ENCODE data around the gene GORASP2.

GORASP2 gene

DNA sequence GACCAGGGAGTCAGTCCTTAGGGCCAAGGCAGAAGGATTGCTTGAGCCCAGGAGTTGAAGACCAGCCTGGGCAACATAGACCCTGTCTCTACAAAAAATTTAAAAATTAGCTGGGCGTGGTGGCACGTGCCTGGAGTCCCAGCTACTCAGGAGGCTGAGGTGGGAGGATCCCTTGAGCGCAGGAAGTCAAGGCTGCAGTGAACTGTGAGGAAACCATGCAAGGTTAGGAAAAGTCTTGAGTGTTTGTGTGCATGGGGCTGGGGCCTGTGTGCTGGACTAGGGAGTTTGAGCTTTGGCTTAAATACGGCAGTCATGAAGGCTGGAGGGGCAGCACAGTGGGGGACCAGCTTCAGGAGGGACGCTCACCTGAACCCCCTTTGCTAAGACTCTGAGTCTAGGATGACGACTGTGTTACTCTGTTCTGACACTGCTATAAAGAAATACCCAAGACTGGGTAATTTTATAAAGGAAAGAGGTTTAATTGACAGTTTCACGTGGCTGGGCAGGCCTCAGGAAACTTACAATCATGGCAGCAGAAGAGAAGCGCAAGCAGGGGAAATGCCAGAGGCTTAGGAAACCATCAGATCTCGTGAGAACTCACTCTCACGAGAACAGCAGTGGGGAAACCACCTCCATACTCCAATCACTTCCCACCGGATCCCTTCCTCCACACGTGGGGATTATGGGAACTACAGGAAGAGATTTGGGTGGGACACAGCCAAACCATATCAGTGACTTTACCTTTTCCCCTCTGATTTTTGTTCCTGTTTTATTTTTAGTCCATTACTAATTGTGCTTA is 39.4 kb downstream of the GORASP2 start:
- H3K4me3 ChIP-seq (ENCODE audit: low read depth, low read length), result no peak overlapping the region
- in situ Hi-C loops (cut with HindIII; ENCODE audit: low sequenced_read_pairs), result loop anchor here (5.0 to 25.0 kb wide), 2 partner anchors 189 to 444 kb away; no protein-coding TSS in a partner anchor
- no peak for TF ChIP-seq CTCF (IDR thresholded peaks at IDR 0.05; ENCODE audit: low read depth, low read length, missing control alignments)
- no peak for DNase-seq (ENCODE audit: low read depth)

- DNase-seq (ENCODE audit: low read depth), result no peak
- no peak for TF ChIP-seq CTCF (IDR thresholded peaks at IDR 0.05; ENCODE audit: low read depth, low read length, missing control alignments)
- H3K4me3 ChIP-seq (ENCODE audit: low read depth, low read length), result no peak overlapping the region
- in situ Hi-C loops (cut with HindIII; ENCODE audit: low sequenced_read_pairs), result loop anchor here (5.0 to 25.0 kb wide), 2 partner anchors 188 to 443 kb away; no protein-coding TSS in a partner anchor
These were observed 40.0 kb downstream of the GORASP2 start for GRCh38 chr2:170969030-170969429.

GRCh38 chr2:170969872-170970496 is 40.9 kb downstream of the GORASP2 start:
- in situ Hi-C loops (cut with HindIII; ENCODE audit: low sequenced_read_pairs), result loop anchor here (5.0 to 25.0 kb wide), 2 partner anchors 187 to 442 kb away; no protein-coding TSS in a partner anchor
- no peak overlapping the region for H3K4me3 ChIP-seq (ENCODE audit: low read depth, low read length)
- DNase-seq (ENCODE audit: low read depth), result no peak
- no peak for TF ChIP-seq CTCF (IDR thresholded peaks at IDR 0.05; ENCODE audit: low read depth, low read length, missing control alignments)

- DNase-seq (ENCODE audit: low read depth), result no peak
- H3K4me3 ChIP-seq (ENCODE audit: low read depth, low read length), result no peak overlapping the region
- no peak for TF ChIP-seq CTCF (IDR thresholded peaks at IDR 0.05; ENCODE audit: low read depth, low read length, missing control alignments)
- in situ Hi-C loops (cut with HindIII; ENCODE audit: low sequenced_read_pairs), result loop anchor here (25.0 kb wide), 1 partner anchor 441 kb away; no protein-coding TSS in a partner anchor
These were observed 42.0 kb downstream of the GORASP2 start for GRCh38 chr2:170971071-170971470.

- TF ChIP-seq CTCF (IDR thresholded peaks at IDR 0.05; ENCODE audit: low read depth, low read length, missing control alignments), result no peak
- in situ Hi-C loops (cut with HindIII; ENCODE audit: low sequenced_read_pairs), result loop anchor here (25.0 kb wide), 1 partner anchor 440 kb away; no protein-coding TSS in a partner anchor
- no peak for DNase-seq (ENCODE audit: low read depth)
- peak overlapping the region; percentile 62 for H3K4me3 ChIP-seq (ENCODE audit: low read depth, low read length)
These were observed 43.5 kb downstream of the GORASP2 start for GRCh38 chr2:170972296-170973224.

DNA sequence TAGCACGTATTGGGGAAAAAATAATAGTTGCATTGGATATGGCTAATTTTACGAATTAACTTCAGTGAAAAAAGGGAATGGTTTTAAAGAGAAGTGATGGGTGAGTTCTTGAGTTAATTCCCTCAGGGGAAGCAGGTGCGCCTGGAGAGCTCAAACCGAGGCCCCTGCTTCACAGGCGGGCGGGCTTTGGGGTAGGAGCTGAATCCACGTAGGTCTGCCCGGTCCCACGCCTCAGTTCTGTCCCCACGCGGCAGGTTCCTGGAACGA is 44.1 kb downstream of the GORASP2 start:
- in situ Hi-C loops (cut with HindIII; ENCODE audit: low sequenced_read_pairs), result loop anchor here (25.0 kb wide), 1 partner anchor 439 kb away; no protein-coding TSS in a partner anchor
- DNase-seq (ENCODE audit: low read depth), result no peak
- H3K4me3 ChIP-seq (ENCODE audit: low read depth, low read length), result peak overlapping the region; percentile 62
- TF ChIP-seq CTCF (IDR thresholded peaks at IDR 0.05; ENCODE audit: low read depth, low read length, missing control alignments), result no peak

All from astrocyte of the cerebellum (primary cell).